Esophagus muscularis mucosa (tissue), 4 donors: ENCODE results near the gene MEGF6.

Experiments used
- EP300 ChIP-seq: sonication (generic); formaldehyde crosslinking; IDR thresholded peaks from one replicate; pipeline ENCODE4 v1.6.1; 2017; ENCODE audit warnings: antibody characterized with exemption
- POLR2A ChIP-seq: fragments of 450-650 bp; IDR thresholded peaks from one replicate; pipeline ENCODE4 v1.6.1; 2017; ENCODE audit warnings: antibody characterized with exemption, moderate library complexity, mild to moderate bottlenecking, low read depth
- TF ChIP-seq, protein P1 (sequence below), 3 experiments: fragments of 200-600 bp in 2 of 3; fragments of 450-650 bp in 1 of 3; sonication (generic) in 2 of 3; IDR thresholded peaks; one replicate each; pipeline ENCODE4 v1.5.1; 2017 to 2019; ENCODE audit warnings: antibody characterized with exemption in 3 of 3, mild to moderate bottlenecking in 2 of 3, moderate library complexity in 1 of 3

DNA sequence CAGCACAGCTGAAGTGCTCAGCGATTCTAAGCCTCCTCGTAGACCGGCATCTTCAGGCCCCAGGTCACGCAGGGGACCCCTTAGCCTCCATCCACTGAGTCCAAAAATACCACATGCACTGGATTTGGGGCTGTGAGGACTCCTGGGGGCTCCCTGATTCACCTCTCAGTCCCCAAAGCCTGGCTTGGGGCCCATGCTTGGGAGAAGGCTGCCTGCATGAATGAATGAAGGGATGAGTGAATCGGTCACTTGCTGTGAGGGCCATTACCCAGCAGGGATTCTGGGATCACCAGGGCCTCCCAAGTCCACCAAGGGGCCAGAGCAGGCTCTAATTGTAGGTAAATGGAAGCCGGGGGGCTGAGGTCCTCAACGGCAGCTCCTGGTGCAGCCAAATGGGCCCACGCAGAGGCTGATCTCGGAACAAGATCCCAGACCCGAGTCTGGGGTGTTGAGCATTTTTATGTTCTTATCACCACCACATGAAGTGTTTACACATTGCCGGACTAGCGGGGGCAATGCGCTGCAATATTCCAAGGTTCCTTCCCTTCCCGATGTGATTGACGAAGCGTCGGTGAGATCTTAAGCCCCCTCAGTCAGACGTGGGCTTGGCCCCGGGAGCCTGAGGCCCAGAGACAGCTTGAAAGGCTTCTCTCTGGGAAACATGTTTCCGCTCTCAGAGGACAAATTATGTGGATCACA is 170.4 kb downstream of the MEGF6 start:
- TF ChIP-seq, protein P1, sequence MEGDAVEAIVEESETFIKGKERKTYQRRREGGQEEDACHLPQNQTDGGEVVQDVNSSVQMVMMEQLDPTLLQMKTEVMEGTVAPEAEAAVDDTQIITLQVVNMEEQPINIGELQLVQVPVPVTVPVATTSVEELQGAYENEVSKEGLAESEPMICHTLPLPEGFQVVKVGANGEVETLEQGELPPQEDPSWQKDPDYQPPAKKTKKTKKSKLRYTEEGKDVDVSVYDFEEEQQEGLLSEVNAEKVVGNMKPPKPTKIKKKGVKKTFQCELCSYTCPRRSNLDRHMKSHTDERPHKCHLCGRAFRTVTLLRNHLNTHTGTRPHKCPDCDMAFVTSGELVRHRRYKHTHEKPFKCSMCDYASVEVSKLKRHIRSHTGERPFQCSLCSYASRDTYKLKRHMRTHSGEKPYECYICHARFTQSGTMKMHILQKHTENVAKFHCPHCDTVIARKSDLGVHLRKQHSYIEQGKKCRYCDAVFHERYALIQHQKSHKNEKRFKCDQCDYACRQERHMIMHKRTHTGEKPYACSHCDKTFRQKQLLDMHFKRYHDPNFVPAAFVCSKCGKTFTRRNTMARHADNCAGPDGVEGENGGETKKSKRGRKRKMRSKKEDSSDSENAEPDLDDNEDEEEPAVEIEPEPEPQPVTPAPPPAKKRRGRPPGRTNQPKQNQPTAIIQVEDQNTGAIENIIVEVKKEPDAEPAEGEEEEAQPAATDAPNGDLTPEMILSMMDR (IDR thresholded peaks at IDR 0.05): no peak
- TF ChIP-seq EP300 (no peak), POLR2A (no peak)
